OCI-LY7 (cell line): Measurements from ENCODE around the gene CFH.

Experiments used
- EZH2phosphoT487 ChIP-seq: fragments of 200-600 bp; sonication (generic); IDR thresholded peaks from 2 replicates; pipeline ENCODE4 v1.6.1; 2018; ENCODE audit warnings: low read depth, borderline replicate concordance, mild to moderate bottlenecking, mixed run types, antibody characterized with exemption, low read length, moderate library complexity, mixed read lengths
- TF ChIP-seq, protein P1 (sequence below): fragments of 200-600 bp; sonication (generic); conservative IDR thresholded peaks from 2 replicates; pipeline ENCODE4 v1.5.1; 2014; ENCODE audit warnings: mild to moderate bottlenecking, antibody characterized with exemption, low read length, moderate library complexity, mixed read lengths

DNA sequence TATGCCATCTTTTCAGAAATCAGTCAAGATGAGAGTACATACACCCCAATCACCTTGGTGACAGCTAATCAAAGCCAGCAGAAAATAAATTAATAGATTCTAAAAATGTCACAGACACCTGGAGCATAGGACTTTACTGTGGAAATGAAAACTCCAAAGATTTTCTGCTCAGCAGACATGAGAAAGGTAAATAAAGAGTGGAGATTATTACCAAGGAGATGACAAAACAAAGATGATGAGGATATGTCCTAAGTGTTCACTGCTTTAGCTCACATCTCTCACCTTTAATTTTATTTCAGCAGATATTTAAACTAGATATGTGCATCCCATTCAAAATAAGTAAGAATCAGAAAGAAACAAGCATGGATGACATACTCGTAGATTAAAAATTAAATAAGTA, 28.8 kb upstream of the CFH start:
- TF ChIP-seq, protein P1, sequence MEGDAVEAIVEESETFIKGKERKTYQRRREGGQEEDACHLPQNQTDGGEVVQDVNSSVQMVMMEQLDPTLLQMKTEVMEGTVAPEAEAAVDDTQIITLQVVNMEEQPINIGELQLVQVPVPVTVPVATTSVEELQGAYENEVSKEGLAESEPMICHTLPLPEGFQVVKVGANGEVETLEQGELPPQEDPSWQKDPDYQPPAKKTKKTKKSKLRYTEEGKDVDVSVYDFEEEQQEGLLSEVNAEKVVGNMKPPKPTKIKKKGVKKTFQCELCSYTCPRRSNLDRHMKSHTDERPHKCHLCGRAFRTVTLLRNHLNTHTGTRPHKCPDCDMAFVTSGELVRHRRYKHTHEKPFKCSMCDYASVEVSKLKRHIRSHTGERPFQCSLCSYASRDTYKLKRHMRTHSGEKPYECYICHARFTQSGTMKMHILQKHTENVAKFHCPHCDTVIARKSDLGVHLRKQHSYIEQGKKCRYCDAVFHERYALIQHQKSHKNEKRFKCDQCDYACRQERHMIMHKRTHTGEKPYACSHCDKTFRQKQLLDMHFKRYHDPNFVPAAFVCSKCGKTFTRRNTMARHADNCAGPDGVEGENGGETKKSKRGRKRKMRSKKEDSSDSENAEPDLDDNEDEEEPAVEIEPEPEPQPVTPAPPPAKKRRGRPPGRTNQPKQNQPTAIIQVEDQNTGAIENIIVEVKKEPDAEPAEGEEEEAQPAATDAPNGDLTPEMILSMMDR = no peak
- no peak for TF ChIP-seq EZH2phosphoT487
